Prostate gland (tissue), 2 donors: ENCODE measurements around the gene BMAL1.

ENCODE experiments used
- POLR2AphosphoS5 ChIP-seq: sonication (generic); formaldehyde crosslinking; IDR thresholded peaks from one replicate; pipeline ENCODE4 v1.6.1; 2017; ENCODE audit warnings: antibody characterized with exemption
- TF ChIP-seq, protein P1 (sequence below), 4 experiments: fragments of 200-600 bp in 2 of 4; fragments of 450-650 bp in 2 of 4; sonication (generic) in 2 of 4; IDR thresholded peaks; 1 replicate in 3 of 4; 2 replicates in 1 of 4; pipeline ENCODE4 v1.5.1; 2016 to 2019; ENCODE audit warnings: antibody characterized with exemption in 4 of 4, mild to moderate bottlenecking in 2 of 4, moderate library complexity in 2 of 4

DNA sequence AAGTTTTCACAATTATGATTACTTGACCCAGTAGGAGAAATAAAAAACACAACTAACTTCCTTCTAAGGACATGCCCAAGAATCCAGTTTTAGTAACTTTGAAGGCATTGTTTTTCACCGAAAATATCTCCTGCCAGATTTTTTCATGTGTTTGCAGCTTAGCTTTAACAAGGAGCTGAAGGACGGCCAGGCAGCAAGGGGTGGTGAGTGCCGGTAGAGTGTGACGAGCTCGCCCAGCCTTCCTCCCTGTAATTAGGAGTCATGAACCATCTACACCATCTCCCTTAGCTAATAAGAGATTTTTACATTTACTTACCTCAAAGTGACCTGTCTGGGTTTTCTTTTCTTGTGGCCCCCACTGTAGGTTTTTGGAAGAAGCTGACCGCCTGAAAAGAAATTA lies 72.0 kb downstream of the BMAL1 start:
- TF ChIP-seq, protein P1, sequence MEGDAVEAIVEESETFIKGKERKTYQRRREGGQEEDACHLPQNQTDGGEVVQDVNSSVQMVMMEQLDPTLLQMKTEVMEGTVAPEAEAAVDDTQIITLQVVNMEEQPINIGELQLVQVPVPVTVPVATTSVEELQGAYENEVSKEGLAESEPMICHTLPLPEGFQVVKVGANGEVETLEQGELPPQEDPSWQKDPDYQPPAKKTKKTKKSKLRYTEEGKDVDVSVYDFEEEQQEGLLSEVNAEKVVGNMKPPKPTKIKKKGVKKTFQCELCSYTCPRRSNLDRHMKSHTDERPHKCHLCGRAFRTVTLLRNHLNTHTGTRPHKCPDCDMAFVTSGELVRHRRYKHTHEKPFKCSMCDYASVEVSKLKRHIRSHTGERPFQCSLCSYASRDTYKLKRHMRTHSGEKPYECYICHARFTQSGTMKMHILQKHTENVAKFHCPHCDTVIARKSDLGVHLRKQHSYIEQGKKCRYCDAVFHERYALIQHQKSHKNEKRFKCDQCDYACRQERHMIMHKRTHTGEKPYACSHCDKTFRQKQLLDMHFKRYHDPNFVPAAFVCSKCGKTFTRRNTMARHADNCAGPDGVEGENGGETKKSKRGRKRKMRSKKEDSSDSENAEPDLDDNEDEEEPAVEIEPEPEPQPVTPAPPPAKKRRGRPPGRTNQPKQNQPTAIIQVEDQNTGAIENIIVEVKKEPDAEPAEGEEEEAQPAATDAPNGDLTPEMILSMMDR (IDR thresholded peaks at IDR 0.05) = no peak
- TF ChIP-seq POLR2AphosphoS5 = no peak
